Measurements from ENCODE around the gene KLK14. TPM values are rescaled to one million over a fixed set of nuclear protein-coding genes. Genes with fewer than 3 reads are reported as not detected.
A peak's percentile ranks its signal among the peaks of the same experiment; 100 is the strongest.

The KLK14 gene
- total and polyA plus RNA-seq, 2 experiments from 2014 or later: 0.42 TPM; not detected in 1

GRCh38 chr19:51125421-51126075 lies 42.9 kb upstream of the KLK14 start (continued):
- TF ChIP-seq REST (IDR thresholded peaks at IDR 0.05; ENCODE audit: unreplicated experiment): no peak
- no peak for TF ChIP-seq JUNB (IDR thresholded peaks at IDR 0.05; ENCODE audit: unreplicated experiment)
- no peak for TF ChIP-seq CREB1 (CRISPR knock-in tag; IDR thresholded peaks at IDR 0.05; ENCODE audit: low read depth)
- no peak for TF ChIP-seq EZH2phosphoT487 (IDR thresholded peaks at IDR 0.05; ENCODE audit: unreplicated experiment)
- TF ChIP-seq CTCF (conservative IDR thresholded peaks at IDR 0.05; ENCODE audit: low read depth in 2 of 2): no peak
- no peak for TF ChIP-seq NANOG (IDR thresholded peaks at IDR 0.05; ENCODE audit: borderline replicate concordance)
- no peak for TF ChIP-seq ETS1 (IDR thresholded peaks at IDR 0.05)

- Histone ChIP-seq H3F3A (replicated peaks; ENCODE audit: low read depth) (no peaks in the 10 kb centered on the region), H3K27ac (ENCODE audit: low read depth) (no peak within 1 kb of the TSS), H2AFZ (0 out of 2 replicates have a peak within 1 kb of the TSS, but pooled peaks have one; percentile 59), H3K79me2 (replicated peaks; ENCODE audit: insufficient read depth) (no peaks in the 10 kb centered on the region), H3K9me2 (ENCODE audit: insufficient read depth) (no peaks in the 10 kb centered on the region), H4K20me1 (replicated peaks; ENCODE audit: insufficient read depth) (no peaks in the 10 kb centered on the region), H3K36me3 (ENCODE audit: insufficient read depth) (no peaks in the 10 kb centered on the region), H3K4me3 (no peak within 1 kb of the TSS), H3K4me2 (no peak within 1 kb of the TSS), H3K4me1 (ENCODE audit: insufficient read depth) (no peaks in the 10 kb centered on the region), H3K27me3 (ENCODE audit: insufficient read depth) (no peaks in the 10 kb centered on the region)
- Mint-ChIP-seq H3K27me3 (ENCODE audit: insufficient read depth, low read depth, poor library complexity) (peaks cover 21% of the 10 kb centered on the region), H3K36me3 (ENCODE audit: low read depth) (no peaks in the 10 kb centered on the region; the same call in 2 of the 3 replicates), H3K27ac (no peak within 1 kb of the TSS), H3K4me3 (no peak within 1 kb of the TSS), H3K4me1 (no peaks in the 10 kb centered on the region), H3K9me3 (no peaks in the 10 kb centered on the region; the same call in 1 of the 3 replicates)
- DNase-seq (ENCODE audit: low spot score) (no peak), ATAC-seq (no peak)
- TF ChIP-seq EZH2phosphoT487 (IDR thresholded peaks at IDR 0.05; ENCODE audit: unreplicated experiment): no peak
- no peak for TF ChIP-seq CTCF (conservative IDR thresholded peaks at IDR 0.05; ENCODE audit: low read depth in 2 of 2)
- no peak for TF ChIP-seq CREB1 (CRISPR knock-in tag; IDR thresholded peaks at IDR 0.05; ENCODE audit: low read depth)
- no peak for TF ChIP-seq REST (IDR thresholded peaks at IDR 0.05; ENCODE audit: unreplicated experiment)
- no peak for TF ChIP-seq NANOG (IDR thresholded peaks at IDR 0.05; ENCODE audit: borderline replicate concordance)
- TF ChIP-seq ETS1 (IDR thresholded peaks at IDR 0.05): no peak
- TF ChIP-seq EZH2 (IDR thresholded peaks at IDR 0.05; ENCODE audit: low read depth, unreplicated experiment): no peak
These were observed 42.0 kb upstream of the KLK14 start, which contains the start of gene SIGLEC9 for GRCh38 chr19:51124729-51125128. Gene SIGLEC9, plus strand, starts transcription at chr19:51124906. Its CDS starts 69 bp downstream, at chr19:51124975.
